GM21515 (cell line): ENCODE measurements around the gene GSE1.

ENCODE experiments used
- ATAC-seq: cut with Tn5 transposase; IDR thresholded peaks from one replicate; pipeline ENCODE4 v1.9.1; 2021; ENCODE audit not compliant: unreplicated experiment

The GSE1 gene

DNA sequence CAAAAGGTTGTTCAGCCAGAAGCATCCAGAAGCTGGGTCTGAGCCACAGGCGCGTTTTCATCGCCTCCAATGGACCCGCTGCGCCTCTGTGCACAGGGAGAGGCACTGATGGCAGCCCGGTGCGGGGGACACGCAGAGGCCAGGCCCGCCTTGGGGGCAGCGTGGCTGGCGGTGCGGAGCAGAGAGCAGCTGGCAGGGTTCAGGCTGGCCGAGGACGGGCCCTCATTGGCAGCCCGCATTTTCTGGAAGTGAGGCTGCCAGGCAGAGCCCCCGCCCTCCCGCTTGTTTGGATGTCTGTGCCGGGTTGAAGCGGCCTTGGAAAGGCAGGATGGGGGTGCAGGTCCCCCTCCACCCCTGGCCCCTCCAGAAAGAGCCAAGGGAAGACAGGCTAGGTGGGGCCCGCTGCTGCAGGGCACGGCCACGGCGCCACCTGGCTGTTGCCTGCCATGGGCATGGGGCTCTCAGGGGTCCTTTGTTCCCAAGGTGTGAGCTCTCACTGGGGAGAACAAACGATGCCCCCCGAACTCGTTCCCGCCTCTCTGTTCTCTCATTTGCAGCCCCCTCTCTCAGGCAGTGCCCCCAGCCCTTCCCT, 18.8 kb downstream of the GSE1 start:
- no peak for ATAC-seq

DNA sequence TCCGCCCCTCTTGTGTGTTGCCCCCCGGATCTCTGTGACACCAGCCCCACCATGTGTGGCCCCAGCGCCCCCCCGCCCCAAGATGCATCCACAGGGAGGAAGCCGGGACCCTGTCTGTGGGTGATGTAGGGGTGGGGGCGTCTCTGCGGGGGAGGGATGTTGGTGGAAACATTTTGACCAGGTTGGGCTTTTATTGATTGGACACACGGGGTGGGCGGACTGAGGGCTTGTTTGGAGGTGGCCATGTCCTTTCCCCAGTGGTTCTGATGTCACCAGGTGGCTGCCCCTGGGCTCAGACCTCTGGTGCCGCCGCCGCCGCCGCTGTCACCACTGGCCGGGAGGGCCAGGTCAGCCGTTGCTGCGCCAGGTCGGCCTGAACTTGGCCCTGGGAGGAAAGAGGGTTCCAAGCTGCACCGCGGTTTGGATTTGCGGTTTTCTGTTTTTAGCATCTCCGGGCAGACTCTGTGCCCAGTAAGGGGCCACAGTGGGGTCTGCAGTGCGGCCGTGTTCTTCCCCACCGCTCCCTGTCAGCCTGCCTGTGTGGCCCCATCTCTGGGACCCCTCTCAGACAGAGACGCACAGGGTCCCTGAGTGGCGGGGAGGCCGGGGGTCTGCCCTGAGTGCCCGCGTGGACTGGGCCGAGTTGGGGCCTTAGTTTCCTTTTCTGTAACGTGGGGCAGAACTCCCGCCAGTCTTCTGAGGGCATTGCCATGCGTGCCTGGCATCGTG, 19.8 kb downstream of the GSE1 start:
- ATAC-seq: no peak

DNA sequence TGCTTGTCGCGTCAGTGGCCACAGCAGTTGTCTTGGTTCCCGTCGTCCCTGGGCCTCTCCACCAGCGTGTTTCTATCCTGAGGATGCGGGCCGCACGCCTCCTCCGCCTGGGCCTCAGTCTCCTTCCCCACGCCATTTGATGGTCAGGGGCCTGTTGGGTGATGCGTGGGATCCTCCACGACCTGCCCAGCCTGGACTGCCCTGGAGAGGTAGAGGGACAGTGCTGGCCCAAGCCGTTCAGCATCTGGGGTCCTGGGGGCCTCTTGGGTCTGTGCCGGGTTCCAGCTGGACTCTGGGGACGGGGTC, 20.3 kb downstream of the GSE1 start:
- ATAC-seq: no peak

DNA sequence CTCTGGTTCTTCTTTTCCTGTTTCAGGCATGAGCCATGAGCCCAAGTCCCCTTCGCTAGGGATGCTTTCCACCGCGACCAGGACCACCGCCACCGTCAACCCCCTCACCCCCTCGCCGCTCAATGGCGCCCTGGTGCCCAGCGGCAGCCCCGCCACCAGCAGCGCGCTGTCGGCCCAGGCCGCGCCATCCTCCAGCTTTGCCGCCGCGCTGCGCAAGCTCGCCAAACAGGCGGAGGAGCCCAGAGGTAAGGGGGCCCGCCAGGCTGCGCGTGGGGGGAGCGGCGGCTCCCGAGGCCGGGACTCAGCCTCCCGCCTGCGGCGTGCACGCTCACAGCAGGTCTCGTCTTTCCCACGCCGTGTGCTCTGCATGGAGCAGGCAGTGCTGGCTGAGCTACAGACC, 20.8 kb downstream of the GSE1 start:
- ATAC-seq: no peak

DNA sequence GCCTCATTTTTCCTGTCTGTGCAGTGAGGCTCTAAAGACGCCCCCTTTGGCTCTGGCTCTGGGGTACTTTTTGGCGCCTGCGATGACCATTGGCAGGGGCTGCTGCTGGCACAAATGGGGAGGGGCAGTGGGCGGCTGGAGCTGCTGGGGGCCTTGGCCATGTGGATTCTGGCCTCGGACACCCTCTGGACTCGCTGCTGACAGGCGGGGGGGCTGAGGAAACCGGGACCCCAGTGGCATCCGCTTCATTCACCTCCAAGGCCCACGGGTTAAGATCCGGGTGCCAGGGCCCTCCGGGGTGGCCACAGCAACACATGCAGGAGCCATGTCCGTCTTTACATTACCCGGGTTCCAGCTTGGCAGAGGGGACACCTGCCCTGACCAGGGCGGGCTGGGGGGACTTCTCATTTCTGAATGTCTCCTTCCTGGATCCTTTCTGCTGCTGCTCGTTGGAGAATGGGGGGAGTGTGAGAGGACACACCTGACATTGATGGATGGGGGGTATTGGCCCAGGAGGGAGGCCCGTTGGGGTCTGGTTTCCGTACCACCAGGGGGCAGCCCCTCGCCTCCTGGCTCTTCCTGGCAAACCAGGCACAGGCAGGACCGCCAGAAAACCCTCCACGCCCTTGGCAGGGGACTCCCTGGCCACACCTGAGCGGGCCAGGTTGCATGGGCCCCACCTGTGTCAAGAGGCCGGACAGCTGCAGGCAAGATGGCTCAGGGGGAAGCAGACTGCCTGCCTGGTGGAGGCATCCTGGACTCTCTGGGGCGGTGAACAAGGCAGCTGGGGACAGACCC, 21.8 kb downstream of the GSE1 start:
- no peak for ATAC-seq

DNA sequence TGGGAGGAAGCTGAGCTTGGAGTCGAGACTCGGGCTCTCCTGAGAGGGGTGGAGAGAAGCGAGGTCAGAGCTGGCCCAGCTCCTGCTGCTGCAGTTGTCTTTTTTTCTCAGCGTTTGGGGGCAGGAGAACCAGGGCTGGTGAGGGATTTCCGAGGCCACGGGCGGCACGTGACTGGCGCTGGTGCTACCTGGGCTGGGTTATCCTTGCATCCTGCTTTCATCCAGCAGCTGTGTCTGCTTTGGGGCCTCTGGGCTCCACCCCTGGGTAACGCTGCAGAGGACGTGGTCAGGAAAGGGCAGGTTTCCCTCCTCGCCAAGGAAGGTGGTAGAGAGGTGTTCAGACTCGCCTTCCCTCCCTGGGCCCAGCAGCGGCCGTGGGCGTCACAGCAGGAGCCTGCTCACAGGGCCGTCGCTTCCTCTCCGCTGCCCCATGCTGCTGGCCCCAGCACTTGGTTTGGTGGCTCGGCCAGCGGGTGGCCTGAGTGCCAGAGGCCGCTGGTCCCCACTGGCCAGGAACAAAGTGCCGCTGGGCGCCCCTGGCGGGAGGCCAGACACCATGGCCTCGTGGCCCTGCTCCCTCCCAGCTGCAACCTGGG, 22.5 kb downstream of the GSE1 start:
- ATAC-seq: no peak

DNA sequence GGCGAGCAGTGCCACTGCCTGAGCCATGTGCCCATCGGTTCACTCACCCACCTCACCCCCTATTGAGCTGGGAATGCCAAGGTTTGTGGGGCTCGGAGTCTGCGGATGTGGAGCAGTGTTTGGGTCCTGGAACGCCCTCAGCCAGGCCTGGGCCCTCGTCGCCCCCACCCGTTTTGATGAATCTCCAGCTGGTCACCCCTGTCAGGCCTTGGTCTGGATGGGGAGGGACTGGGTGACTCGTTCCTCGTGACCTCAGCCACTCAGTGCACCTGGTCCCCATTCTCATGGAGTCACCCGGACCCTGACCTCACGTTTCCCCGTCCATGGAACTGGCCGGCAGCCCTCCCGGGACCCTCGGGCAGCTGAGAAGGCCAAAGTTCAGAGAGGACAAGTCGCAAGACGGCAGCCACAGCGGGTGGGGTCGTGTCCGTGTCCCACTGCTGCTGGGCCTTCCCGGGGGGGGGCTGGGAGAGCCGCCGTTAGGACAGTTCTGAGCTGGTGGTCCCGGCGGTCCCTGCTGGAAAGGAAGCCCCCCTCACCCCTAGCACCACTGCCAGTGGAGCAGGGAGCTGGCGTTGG, 23.2 kb downstream of the GSE1 start:
- ATAC-seq: no peak

DNA sequence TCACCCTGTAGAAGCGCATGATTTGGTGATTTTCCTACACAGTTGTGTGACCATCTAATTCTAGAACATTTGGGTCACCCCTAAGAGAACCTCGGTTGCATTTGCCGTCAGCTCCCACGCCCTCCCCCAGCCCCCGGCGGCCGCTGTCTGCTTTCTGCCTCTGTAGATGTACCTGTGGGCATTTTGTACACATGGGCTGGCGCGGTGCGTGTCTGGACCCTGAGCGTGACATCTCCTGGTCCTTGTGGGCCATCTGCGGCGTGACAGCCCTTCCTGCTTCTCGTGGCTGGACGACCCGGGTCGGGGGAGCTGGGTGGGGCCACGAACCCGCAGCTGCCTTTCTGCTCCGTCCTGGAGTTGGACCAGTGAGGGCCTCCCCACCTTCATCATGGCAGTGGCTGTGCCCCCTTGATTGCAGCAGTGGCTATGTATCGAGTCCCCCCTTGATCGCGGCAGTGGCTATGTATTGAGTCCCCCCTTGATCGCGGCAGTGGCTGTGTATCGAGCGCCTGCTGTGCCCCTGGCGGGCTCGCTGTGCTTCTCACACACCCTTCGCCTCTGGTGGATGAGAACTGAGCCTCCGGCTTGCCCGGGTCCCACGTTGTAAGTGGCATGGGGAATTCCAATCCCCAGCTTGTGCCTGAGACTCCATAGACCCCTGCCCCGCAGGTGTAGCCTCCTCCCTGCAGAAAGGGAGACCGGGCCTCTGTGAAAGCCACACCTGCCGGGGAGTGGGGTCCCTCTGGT, 24.1 kb downstream of the GSE1 start:
- no peak for ATAC-seq

DNA sequence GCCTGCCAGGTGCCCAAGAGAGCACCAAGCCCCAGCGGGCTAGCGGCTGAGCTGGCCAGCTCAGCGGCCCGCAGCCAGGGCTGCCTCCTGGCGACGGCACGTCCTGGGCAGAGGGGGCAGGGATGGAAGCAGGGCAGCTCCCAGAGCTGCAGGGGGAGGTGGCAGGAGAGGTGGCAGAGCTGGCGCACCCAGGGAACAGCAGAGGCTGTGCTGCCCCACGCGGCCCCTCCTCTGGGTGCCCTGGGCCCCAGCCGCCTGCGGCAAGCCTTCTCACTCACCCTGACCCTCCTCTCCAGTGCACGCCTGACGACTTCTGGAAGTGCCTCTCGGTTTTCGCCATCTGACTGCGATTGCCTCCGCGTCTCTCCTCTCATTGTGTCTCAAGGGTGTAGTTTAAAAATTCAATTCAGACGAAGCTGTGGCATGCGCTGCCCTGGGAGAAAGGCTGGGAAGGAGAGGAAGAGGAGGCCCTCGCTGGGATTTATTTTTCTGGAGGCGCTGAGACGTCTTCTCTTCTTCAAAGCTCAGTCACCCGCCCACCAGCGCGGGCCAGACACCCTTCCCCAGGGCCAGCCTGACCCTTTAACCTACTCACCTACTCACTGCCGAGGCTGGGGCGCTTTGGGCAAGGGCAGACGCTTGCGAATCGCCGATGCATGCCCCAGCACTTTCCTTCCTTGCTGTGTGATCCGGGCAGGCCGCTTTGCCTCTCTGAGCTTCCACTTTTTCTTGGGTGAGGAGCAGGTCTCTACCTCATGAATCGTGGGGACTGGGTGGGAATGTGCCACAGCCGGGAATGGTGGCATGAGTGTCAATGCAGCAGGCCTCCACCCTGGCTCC, 24.9 kb downstream of the GSE1 start:
- no peak for ATAC-seq

DNA sequence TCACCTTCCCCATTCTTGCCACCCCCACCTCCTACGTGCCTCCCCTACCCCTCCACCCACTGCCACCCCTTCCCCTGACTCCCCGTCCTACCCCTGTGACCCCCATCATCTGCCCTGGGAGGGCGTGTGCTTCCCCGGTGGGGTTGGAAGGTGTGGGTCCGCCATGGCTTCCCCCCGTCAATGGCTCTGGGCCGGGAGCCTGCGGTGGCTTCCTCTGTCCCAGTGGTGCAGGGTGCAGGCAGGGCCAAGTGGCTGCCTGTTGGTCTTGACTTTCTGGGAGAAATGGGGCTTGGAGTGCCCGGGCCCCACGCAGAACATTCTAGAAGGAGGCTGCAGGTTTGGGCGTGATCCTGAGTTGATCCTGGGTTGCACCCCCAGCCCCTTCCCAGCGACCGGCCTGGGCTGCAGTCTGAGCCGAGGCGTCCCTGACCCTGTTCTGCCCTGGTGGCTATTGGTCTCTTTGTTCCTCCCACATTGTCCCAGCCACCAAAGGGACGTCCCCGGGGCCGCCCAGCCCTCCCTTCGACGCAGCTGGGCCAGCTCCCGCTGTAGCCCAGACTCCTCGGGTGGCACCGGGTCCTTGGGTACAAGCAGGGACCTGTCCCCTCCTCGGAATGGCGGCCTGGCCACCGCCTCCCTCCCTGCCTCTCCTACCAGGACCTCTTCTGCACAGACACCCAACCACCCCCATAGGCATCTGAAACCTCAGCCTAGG, 25.7 kb downstream of the GSE1 start:
- no peak for ATAC-seq

DNA sequence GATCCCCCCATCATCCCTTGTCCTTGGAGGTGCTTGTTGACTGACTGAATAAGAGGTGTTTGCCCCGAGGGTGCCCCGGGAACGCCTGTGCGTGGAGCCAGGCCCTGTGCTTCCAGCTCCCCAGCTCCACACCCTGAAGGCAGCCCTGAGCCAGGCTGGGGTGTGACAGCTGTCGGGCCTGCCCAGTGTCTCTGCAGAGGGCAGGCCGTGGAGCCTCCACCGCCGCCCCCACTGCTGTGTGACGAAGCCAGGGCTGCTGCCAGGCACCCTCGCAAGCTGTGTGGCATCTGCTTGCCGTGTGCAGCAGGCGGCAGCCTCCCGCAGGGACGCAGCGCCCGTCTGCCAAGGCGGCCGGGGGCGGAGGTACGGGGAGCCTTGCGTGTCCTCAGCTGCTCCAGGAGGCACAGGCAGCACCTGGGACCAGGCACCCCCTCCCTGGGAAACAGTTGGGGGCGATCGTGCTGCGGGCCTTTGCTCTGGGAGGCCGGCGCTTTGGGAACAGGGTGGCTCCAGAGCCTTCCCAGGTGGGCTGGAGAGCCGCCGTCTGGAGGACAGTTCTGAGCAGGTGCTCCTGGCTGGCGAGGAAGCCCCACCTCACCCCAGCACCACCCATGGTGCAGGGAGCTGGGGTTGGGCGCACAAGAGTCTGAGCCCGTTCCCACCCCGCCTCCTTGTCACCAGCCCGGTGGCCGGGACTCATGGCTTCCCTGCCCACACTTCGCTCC, 26.6 kb downstream of the GSE1 start:
- ATAC-seq: no peak

DNA sequence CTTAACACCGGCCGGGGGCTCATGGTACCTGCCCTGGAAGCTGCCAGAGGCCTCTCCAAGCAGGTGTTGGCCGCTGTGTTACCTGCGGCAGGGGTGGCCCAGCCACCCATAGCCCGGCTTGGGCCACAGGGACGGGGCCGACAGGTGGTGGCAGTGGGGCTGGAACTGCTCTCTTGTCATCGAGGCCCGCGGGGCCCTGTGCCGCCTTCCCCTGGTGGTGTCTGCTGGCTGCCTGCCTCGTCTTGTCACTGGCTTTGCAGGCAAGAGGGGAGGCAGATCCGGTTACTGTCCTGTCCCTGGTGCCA, 27.1 kb downstream of the GSE1 start:
- no peak for ATAC-seq

DNA sequence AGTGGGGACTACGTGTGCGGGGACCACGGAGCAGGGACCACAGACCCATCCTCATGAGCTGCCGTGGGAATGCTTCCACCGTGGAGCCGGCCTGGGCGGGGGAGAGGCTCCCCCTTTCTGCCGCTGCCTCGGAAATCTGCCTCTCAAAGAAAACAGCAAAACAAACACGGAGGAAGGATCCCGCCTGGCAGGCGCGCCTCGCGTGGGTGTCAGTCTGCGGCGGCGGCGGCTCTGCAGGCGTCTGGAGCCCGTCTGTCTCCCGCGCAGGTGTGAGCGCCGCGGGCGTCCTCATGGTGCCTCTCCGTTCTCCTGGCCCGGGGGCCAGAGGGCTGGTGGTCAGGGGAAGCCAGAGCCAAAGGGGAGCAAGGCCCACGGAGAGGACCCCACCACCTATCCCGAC, 27.5 kb downstream of the GSE1 start:
- no peak for ATAC-seq

DNA sequence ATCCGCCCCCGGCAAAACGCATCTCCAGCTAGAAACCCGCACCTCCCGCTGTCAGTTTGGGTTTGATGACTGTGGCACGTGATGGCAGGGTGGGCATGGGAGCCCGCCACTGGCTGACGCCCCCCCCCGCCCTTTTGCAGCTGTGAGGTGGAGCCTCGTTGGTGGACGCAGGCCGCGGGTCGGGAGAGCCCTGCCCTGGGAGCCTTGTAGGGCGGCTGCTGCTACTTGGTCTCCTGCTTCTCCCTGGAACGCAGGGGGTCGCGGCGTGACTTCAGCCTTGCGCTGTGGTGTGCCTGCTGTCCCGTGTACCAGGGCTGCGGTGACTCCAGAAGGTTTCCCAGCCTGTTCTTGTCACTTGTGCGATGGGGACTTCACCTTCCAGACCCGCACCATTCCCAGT, 28.2 kb downstream of the GSE1 start:
- no peak for ATAC-seq

DNA sequence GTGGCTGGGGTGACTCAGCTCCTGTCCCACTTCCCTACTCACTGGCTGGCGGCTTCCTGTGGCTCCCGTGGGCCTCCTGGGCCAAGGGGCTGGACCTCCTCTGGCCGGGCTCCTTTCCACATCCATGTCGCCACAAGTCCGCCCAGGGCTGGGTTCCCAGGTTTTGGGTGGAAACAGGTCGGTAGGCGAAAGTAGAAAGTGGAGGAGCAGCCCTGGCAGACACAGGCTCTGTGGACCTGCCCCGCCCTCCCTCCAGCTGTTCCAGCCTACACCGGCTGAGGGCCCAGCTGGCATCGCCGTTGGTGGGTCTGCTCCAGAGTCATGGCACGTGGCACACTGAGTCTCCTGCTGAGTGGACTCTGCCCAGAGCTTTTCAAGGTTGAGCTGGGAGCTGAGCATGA, 28.7 kb downstream of the GSE1 start:
- no peak for ATAC-seq

DNA sequence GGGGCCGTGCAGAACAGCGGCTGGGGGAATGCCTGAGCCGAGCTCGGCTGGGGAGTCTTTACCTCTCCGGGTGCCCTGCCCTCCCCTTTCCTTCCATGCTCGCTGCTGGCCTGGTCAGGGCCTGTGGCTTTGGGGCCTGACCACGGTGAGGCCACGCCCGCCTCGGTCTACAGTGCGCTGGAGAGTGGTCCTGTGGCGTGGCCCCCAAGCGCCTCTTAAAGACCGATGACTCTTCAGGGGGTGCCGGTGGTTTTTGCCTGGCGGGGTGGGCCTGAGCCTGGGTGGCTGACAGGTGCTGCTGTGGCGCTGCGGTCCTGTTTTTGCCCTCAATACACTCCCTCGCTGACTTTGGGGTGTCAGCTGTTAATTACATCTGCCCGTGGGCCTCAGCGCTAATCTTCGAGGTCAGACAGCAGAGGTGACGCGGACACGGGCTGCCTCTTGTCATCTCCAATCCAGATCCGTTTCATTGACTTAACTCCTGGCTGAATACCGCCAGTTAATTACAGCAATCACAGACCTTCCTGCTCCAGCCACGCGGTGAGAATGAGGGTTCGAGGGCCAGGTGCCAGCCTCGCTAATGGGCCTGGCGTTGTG, 29.7 kb downstream of the GSE1 start:
- ATAC-seq: no peak

DNA sequence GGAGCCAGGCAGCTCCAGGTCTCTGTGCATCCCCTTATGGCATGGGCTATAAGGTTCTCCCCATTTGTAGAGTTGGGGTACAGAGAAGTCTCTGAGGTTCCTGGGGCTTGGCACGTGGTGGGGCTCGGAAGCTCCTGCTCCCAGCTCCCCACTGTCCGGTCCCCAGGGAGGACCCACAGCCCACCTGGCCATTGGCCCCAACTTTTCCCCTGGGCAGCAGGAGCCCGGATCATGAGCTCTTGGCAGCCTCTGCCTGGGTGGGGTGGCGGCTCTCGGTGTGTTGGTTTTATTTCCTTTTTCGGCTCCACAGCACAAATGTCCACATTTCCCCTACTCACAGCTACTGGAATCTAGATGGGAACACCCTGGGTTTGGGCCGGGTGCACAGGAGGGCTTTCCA, 30.5 kb downstream of the GSE1 start:
- ATAC-seq: no peak

DNA sequence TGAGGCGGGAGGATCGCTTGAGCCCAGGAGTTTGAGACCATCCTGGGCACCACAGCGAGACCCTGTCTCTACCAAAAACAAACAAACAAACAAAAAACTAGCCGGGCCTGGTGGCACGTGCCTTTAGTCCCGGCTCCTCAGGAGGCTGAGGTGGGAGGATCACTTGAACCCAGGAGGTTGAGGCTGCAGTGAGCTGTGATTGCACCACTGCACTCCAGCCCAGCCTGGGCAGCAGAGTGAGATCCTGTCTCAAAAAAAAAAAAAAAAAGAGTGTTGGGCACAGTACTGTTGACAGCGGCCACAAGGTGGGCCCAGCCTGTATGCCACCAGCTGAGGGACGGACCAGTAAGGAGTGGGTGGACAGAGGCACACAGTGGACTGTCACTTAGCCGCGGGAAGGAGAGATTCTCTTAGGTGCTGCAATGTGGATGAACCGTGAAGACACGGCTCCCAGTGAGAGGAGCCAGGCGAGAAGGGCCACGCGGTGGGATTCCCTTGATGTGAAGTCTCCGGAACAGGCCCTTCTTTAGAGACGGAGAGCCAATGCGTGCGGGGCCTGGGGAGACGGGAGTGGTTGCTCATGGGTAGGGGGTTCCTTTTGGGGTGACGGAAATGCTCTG, 31.1 kb downstream of the GSE1 start:
- ATAC-seq: no peak
